GM18502 (cell line): ENCODE data around the gene CAVIN2.

Experiments used
- ATAC-seq: cut with Tn5 transposase; IDR thresholded peaks from one replicate; pipeline ENCODE4 v1.9.1; 2021; ENCODE audit warnings: mild to moderate bottlenecking; ENCODE audit not compliant: unreplicated experiment, poor library complexity

CAVIN2 gene

DNA sequence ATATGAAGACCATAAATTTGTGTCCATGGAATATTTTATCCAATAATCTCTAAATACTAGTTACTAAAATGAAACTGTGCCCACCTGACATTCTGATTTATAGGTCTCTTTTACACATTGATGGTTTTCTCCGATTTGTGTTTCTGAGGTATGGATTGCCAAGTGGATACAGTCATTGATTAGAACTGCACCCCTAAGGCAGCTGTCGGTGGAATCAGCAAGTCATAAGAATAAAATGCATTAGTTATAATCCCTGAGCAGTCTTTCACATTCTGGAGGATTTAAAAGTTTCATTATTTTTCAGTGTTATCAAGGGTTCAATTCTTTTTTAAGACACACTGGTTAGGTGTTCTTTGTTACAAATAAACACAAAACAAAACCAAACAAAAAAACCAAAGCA is 6.0 kb downstream of the CAVIN2 start:
- no peak for ATAC-seq

DNA sequence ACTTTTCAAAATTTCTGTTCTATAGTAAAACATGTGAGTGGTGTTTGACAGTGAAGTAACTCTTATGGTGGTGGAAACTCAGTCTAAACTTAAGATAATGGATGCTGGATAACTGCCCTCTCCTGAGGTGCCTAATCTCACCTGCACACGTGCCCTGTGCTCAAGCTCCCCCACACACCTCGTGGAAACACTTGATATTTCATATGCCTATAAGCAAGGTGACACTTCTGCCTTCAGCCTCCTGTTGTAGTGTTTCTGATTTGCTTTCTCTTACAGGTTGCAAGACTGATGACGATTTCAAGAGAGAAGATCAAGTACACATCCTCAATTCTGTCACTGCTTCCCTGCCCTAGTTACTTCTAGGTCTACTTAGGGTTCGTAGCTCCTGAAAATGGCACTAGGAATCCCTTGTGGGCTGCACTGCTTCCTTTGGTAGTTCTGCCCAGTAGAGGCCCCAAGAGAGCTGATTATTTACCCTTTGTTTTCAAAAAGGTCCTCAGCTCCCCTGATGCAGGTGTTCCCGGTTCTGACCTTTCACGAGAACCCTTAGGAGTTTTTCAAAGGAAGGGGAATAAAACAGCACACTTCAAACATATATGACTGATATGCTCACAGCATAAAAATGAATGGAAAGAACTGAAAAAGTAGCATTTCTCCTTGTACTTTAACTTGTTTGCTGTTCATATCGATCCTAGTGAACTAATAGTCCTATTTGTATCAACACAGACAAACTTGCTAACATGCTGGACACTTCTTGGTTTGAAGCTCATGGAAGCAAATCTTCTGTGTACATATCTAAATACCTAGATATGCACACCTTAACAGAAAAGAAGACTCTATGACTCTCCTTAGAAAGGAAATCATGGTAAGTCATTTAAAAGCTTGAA is 6.7 kb downstream of the CAVIN2 start:
- no peak for ATAC-seq

DNA sequence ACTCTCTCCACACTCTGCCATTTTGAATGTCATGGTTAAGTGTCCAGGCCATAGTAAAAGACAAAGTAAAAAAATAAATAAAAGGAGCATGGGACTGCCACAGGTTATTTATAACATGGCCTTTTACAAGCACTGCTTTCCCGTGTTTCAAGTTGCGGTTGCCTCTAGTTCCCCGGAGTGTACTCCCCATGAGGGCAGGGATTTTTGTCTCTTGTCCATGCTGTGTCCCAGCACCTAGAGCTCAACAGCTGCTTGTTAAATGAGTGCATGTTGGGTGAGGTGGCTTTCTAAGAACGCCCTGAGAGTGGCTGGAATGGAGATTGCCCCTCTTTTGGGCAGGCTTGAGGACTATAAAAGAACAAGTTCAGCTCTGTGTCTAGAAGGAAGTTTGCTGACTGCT is 8.4 kb downstream of the CAVIN2 start:
- no peak for ATAC-seq

DNA sequence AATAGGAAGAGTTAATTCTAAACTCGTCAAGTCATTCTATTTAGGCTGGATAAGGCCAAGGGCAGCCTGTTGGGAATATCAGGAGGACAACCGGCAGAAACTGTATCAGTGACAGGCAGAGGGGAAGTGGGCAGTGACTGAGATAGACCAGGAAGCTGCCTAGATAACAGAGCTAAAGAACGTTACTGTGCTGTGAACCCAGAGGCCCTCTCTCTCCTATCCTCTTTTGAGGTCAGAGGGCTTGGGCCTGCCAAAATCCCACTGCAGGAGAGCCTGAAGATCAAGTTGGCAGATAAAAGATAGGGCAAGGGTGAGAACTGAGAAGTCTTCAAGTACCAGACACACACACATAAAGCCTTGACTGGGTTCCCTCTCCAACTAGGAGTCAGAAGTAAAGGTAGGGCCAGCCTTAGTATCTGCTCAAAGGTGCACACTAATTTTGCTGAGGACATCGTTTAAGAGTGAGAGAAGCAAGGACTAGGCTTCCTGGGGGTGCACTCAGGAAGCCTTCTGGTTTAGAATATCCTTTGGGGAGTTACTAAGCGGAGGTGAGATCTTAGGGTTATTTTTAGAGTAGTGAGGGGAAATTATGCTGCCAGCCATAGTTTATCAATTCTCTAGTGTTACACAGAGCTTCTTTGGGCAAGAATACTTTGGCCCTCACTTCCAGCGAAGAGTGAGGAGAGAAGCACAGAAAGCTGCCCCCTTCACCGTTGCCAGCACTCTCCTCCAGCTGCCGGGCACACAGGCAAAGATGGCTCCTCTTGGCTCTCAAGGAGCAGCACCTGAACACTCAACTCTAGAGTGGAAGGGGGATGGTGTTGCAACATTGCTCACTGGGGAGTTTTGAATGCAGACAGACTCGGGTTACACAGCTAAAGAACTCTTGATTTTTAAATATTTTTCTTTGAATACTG is 9.8 kb downstream of the CAVIN2 start:
- peak; percentile 74 for ATAC-seq

DNA sequence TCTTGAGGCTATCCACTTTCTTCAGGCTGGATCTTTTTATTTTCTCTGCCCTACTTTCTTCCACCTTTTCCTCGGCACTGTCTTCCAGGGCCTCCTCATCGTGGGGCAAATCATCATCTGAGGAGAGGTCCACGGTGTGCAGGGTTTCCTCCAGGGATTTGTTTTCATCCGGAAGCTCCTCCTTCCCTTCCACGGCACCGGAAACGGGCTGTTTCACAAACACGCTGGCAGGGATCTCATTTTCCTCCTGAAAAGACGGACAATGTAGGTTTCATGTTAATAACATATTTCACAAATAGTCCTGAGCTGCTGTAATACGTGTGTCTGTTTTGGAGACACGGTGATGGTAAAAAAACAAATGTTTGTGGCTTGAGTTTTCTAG is 10.4 kb downstream of the CAVIN2 start:
- no peak for ATAC-seq

DNA sequence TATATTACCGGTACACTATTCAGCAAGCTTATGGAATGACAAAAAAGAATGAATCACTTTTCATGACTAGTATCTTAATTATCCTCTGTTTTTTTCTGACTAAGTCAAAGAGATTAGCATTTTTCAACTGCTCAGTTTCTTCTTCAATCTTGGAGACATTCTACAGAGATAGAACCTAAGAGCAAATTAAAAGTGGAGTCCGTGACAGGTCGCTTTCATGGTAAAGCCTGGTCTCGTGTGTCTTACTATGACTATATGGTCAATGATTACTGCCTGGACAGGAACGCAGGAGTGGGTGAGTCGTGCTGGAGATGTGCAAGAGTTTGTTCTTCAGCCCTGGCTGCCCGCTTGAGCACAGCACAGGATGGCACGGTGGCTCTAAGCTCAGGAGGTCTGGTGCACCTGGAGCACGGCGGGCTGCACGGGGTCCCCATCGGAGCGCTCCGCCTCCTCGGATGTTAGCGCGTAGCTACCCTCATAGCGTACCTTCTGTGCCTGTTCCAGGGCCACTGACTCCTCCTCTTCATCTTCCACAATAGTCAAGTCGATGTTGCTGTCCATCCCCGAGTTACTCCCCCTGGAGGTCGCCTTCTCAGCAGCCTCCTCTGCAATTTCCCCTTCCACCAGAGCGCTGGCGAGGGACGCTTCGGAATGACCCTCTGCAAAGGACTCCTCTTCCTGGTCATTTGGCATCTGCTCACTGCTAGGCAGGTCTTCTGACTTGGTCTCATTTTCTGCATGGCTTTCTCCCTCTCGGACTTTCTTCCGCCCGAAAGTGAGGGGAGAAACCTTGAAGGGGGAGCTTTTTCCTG is 11.1 kb downstream of the CAVIN2 start:
- no peak for ATAC-seq

DNA sequence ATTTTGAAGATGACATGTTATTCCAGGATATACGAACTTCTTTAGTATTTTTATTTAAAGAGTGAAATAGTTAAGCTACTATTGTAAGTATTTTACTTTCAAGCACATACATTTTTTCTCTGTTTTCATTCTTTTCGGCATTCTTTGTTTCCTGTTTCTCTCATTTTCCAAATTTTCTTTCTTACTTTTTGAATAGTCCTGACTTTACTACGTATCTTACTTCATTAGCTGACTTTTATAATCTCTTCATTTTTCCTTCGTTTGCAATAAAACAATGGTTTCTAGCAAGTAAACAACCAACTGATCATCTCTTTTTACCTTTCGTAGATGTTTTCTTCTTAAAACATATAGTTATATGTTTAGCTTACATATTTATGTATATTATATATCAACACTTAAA is 11.8 kb downstream of the CAVIN2 start:
- ATAC-seq, result no peak

DNA sequence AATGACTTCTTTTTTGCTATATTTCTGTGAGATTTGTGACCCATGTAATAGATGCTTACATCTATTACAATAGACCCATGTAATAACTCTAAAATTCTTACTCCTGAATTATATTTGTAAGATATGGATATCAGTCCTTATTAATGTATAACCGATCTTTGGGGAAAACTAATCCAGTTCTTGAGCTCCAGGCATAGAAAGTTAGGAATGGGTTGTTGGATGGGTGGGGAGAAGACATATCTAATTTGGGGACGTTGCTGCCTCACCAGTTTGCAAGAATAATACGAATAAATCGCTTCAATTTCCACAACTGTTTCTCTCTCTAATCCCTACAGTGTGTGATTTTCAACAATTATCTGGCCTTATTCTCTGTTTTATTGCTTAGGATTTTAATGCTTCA is 13.5 kb downstream of the CAVIN2 start:
- ATAC-seq, result no peak

DNA sequence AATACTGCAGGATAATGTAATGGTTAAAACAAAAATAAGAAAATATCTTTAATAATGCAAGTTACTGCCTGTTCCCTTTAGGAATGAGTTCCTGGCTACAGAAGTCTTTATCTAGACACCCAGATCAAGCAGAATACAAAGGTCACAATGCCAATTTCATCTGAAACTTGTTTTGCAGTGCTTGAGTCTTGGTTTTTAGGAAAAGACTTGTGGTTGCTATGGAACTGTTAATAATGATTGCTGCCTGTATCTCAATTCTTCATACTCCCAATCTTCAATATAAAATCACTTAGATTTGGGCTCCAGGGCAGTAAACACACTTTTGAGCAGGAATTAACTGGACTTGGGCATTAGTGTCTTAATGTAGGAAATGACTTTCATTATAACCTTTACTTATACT is 14.2 kb downstream of the CAVIN2 start:
- ATAC-seq, result no peak

DNA sequence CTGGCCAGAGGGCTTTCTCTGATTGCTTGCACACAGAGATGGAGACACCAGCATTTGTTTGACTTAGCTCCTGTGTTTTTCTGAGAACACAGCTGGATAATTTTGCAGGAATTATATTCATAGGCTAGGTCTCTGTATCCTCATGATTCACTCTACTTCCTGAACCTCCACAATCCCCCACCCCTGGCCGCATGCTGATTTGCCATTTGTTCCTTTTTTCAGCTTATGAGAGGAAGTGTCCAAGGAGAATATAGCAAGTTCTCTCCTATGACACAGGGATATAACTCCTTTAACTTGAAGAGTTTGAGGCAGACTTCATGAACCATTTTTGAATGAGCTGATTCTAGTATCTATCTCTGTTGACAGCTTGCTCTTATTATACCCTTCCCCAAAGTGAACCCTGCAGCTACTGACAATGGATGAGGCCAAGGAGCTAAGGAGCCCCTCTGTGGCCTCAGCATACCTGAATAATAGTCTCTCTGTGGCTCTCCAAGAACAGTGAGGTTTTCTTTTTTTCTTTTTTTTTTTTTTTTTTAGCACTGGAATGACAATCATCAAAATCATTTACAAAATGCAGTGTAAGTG is 15.4 kb downstream of the CAVIN2 start:
- ATAC-seq, result no peak

DNA sequence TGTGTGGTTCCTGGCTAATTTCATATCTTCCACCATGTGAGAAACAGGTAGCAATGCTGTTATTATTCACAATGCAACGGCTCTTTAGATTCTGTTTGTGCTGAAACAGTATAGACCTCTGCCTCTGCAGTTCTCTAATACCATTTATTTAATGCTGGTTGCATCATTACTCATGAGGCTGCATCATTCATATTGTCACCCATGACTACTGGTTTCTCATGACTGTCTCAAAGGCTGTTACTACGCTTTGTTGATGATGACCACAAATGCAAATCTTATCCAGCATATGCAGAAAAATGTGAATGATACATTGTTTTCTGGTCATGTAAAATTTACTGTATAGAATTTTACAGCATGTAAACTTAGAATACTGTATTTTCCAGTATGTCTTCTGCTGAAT is 22.5 kb downstream of the CAVIN2 start:
- ATAC-seq, result no peak

DNA sequence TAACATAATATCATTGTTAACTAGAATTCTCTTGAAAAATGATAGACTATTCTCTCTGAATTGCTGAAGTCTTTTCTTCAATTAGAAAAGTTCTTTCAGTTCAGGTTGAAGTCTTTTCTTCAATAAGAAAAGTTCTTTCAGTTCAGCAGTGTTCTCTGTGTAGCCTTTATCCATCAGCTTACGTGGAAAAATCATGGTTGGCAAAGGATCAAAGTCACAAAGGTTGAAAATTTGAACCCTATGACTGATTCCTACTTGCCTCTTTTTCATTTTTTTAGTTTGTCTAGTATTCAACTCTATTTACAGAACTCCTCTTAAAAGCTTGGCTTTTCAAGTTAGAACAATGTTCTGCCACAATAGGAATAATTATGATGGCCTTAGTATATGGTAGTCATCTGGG is 25.8 kb downstream of the CAVIN2 start:
- ATAC-seq, result no peak

DNA sequence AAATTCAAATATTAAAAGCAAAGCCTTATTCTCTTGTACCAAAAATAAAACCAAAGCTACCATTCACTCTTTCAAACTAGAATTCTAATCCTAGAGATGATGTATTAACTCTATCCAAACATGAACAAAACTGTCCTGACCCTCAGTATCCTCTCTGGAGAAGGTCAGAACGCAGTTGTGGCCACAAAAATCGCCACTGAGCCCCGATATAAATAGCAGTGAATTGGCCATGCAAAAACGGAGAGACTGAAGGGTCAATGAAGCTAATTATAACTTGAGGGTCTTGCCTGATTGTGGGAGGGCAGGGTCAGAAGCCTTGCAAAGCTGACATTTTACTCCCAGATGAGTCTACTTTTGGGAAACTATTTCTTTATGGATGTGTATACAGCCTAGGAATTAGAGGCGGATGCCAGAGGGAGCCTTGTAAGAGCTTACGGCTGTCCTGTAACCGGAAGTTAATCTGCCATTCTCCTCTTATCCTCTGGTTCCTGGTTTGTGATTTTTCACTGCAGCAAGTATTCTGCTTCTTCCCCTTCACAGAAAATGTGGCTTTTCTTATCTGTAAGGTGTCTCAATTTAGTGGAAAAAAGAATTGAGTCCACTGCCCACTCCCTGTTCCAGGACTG is 28.1 kb downstream of the CAVIN2 start:
- no peak for ATAC-seq

DNA sequence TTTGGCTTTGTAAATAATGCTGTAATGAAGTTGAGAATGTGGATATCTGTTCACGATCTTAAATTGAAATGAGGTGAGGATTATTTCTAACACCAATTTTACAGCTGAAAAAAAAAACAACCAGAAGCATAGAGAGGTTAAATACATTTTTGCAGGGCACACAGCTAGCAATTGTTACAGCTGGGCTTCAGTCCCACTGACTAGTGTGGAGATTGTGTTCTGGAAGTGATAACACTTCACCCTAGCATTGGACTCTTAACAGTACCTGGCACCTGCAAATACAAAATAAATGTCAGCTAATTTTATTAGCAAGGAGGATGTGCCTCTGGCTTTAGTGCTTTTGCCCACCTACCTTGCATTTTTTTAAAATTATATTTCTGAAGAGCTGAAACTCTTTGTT is 28.8 kb downstream of the CAVIN2 start:
- no peak for ATAC-seq

DNA sequence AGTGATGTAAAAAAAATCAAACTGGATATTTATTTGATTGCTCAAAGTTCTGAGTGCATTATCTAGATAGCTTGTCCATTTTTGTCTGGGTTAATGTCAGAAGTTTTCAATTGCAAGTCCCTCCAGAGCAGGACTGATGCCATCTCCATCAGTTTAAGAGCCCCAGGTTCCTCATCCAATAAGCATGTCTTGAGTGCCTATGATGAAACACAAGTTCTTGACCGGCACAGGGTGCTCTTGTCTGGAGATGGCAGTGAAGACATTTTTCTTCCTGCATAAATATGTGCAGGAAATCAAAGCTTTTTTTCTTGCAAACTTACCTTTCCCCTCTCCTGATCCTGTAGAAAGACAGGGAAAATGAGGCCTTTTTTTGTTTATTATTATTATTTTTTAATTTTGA is 31.9 kb downstream of the CAVIN2 start:
- ATAC-seq, result no peak

DNA sequence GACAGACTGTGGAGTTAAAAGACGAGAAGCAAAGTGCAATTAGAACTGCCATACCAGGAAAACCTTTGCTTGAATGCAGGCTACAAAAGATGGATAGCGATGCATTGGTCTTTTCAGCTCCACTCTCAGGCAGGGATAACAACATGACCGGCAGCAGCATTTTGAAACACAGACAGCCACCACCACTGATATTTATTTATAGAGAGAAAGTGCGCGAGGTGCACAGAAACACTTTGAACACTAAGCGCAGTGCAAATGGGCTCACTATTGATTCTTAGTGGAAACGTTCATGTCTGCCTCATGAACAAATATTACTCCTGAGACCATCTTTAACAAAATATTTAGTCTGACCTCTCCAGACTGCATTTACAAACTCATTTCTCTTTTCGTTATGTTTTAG is 32.9 kb downstream of the CAVIN2 start:
- ATAC-seq, result no peak

DNA sequence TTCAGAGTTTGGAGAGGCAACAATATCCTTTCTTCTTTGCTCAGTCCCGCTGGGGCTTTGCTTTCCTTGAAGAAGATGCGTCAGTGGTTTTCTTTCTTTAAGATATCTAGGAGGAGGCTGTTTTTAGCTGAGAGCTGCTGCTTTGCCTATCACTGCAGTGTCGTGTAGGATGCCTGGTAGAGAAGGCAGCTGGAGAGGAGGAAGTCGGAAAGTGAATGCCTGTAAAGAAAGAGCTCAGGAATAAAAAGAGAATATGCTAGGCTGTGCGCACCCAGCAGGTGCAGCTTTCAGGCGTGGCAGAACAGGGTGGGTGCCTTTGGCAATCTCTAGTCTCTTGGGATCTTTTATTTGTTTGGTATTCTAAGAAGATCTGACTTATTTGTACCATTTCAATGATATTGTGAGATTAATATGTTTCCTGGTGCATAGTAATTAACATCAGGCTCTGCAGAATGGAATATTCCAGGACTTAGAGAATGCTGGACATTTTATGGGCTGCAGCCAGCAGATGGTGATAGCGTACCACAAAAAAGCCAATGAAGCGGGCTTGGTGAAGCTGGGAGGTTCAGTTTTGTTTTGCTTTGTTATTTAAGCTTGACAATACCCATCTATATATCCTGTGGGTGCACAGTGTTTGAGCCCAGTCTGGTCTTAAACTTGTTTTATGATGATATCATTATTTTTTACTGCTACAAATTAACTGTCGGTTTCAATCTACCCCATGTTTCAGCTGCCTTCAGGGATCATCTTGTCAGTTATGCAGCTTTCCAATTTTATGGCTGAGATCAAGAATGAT is 34.9 kb downstream of the CAVIN2 start:
- peak; percentile 75 for ATAC-seq

DNA sequence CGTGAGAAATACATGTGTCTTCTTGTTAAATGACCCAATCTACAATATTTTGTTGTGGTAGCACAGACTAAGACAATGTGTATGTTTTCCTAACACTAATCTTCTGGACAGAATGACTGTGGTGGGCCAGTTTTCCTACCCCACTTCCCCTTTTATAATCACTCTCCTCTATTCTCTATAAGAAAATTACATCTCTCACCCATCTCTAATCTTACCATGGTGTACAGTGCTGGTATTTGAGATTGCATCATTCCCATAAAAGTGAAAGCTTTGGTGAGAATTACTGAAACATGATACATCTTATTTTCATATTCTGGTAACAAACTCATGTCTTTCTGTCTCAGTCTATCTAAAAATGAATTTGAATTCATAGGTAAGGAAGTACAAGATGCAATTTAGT is 40.5 kb downstream of the CAVIN2 start:
- no peak for ATAC-seq

DNA sequence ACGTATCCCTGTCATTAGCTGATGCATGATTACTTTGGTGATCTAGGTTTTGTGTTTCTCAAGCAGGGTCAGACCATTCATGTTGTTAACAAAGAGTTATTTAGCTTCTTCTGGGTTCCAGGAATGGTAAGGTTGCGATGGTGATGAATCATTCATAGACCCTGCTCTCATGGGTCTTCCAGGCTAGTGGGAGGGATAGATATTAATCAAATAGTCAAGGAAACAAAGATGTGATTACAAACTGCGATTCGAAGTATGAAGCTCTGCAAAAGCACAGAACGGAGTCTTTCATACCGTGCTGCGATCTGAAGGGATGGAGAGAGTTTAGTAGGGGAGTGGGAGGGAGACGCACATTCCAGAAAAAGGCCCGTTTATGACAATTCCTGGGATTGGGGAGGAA is 42.1 kb downstream of the CAVIN2 start:
- ATAC-seq, result no peak
